Inflammatory macrophage (primary cell): ENCODE results near the gene TEX12.
"Not testable (repeated sequence)": the region's sequence is repeated elsewhere in the genome, so short reads cannot be mapped to it uniquely, and the experiment has no call there.

ENCODE experiments used
- DNase-seq, 2 donors: peaks; one replicate each; pipeline ENCODE4 v3.0.0-alpha.2; 2020 to 2022
- total RNA-seq, 18 experiments: gene quantifications; one replicate each; lab custom pipeline; 2026; ENCODE audit warnings: mixed read lengths in 6 of 18, inconsistent platforms in 2 of 18; lab: John Stamatoyannopoulos, UW

The TEX12 gene
- 0 to 0.43 (median 0.10) reads per million in 18 experiments for total RNA-seq

- no peak for DNase-seq
Measured at GRCh38 chr11:112167145-112167544, at the start of gene TEX12. Gene TEX12 (plus strand): TSS chr11:112167372. CDS start chr11:112169269, 1,897 bp downstream.

DNA sequence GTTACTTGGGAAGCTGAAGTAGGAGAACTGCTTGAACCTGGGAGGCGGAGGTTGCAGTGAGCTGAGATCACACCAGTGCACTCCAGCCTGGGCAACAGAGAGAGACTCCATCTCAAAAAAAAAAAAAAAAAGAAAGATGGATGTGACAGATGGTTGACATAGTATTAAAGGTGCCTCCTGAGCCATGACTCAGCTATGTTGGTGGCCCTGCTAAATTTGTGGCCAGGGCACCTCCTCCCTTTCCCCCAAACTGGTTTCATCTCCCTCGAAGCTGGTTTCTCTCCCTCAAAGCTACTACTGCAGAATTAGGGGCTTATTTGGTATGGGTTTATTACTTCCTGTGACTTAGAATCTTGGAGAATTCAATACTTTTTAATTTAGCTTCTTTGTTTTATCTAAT, 49.0 kb upstream of the TEX12 start:
- DNase-seq, result no peak

- peak; percentile 16 to 24 for DNase-seq
Measured at GRCh38 chr11:112121981-112122615, 45.1 kb upstream of the TEX12 start.

GRCh38 chr11:112123129-112123528, 44.0 kb upstream of the TEX12 start:
- DNase-seq, result no peak

DNA sequence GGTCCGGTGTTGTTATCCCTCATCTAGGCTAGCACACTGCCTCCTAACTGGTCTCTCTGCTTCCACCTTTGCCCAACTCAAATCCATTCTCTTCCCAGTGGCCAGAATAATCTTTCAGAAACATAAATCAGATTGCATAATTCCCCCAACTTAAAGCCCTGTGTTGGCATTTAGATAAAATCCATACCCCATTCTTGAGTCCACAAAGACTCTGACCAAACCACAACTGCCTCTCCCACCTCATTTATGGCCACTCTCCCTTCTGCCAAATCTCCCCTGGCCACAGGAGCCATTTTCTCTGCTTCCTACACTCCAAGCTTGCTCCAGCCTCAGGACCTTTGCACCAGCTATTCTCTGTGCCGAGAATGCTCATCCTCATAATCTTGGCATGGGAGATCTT, 40.1 kb upstream of the TEX12 start:
- no peak for DNase-seq

GRCh38 chr11:112128483-112129121, 38.6 kb upstream of the TEX12 start:
- peak in 1 of 2 donors; percentile 18 for DNase-seq

DNA sequence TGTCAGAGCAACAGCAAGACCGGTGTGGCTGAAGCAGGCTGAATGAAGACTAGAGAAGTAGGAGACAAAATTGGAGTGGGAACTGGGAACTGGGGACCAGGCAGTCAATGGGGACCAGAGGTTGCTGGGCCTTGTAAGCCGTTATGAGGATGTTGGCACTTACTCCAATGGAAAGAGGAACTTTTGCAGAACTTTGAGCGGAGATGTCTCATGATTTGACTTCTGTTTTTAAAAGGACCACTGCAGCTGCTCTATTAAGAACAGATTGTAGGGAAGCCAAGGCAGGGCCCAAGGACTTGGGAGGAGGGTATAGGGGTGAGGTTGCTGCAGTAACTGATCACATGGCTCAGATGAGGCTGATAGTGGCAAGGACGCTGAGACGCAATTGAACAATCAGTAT, 37.5 kb upstream of the TEX12 start:
- DNase-seq, result peak; percentile 89 to 94

DNA sequence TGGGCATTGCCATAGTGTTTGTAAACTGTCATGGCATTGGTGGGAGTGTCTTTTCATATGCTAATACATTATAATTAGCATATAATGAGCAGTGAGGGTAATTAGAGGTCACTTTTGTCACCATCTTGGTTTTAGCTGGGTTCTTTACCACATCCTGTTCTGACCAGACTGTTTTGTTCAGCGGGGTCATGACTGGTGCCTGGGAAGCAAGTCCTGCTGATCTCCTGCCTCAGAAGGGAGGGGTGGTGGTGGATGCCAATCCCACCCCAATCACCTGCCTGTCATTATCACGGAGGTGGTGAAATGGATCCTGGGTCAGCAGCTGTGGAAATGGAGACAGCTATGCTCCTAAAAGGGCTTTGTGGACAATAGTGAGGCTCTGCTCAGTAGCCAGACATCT, 34.4 kb upstream of the TEX12 start:
- DNase-seq, result peak; percentile 26 to 28

GRCh38 chr11:112134473-112134872, 32.7 kb upstream of the TEX12 start:
- DNase-seq, result peak; percentile 23 to 41

- no peak for DNase-seq
Measured at GRCh38 chr11:112143597-112143996, 23.6 kb upstream of the TEX12 start.

DNA sequence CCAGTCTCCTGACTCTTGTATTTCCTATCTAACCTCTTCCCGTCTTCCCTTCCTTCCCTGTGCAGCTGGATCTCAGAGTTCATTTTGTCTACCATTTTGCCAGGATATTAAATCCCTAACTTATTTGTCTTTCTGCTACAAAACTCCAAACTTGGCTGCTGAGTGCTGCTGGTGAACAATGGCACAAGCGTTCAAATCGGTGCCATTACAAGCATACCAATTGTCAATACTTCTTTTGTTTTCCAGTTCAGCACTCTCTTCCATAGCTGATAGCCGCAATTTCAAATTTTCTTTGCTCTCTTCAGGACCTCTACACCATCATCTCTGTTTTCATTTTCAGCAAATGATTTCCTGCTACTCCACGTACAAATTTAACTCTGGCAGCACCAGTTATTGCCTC, 16.7 kb upstream of the TEX12 start:
- DNase-seq, result no peak

GRCh38 chr11:112156153-112156955, 10.8 kb upstream of the TEX12 start:
- no peak for DNase-seq

DNA sequence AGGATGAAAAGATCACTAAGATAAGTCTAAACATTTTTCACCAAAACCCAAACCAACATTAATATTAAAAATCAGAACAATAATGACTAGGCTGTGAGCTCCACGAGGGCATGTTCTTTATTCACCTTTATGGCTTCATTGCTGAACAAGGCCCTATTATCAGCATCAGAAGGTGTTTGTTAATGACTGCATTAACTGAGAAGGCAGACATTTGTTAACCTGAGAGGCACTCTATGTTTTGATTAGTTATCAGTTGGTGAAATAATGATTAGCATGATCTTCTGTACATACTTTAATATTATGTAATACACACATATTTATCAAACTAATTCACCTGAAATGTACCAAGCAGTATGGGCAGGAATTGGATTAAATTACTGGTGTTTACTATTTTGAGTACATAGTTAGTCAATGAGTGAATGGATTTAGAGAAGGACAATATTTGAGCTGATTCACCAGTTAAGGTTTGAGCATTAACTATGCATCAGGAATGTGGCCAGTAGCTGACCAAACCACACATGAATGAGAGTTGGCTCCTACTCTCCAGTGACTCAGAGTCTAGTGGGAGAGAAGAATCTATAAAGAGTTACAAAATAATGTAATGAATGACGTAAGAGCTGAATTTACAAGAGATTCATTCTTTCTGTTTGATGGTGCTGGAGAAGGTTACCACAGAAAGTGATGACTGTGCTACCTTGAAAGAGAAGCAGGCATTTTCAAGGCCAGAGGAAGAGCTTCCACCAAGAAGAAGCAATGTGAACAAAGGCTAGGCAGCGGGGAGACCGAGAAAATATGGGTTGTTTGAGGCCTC, 10.0 kb upstream of the TEX12 start:
- DNase-seq, result peak; percentile 91 to 96

- peak; percentile 76 to 83 for DNase-seq
Measured at GRCh38 chr11:112159098-112160065, 7.8 kb upstream of the TEX12 start.

GRCh38 chr11:112160091-112160848, 6.9 kb upstream of the TEX12 start:
- peak; percentile 37 to 40 for DNase-seq

- DNase-seq, result peak; percentile 44 to 74
Measured at GRCh38 chr11:112161012-112161411, 6.2 kb upstream of the TEX12 start.

- DNase-seq, result not testable (repeated sequence)
Measured at GRCh38 chr11:112162200-112162599, 5.0 kb upstream of the TEX12 start.

- DNase-seq, result no peak
Measured at GRCh38 chr11:112162761-112163546, 4.2 kb upstream of the TEX12 start.

DNA sequence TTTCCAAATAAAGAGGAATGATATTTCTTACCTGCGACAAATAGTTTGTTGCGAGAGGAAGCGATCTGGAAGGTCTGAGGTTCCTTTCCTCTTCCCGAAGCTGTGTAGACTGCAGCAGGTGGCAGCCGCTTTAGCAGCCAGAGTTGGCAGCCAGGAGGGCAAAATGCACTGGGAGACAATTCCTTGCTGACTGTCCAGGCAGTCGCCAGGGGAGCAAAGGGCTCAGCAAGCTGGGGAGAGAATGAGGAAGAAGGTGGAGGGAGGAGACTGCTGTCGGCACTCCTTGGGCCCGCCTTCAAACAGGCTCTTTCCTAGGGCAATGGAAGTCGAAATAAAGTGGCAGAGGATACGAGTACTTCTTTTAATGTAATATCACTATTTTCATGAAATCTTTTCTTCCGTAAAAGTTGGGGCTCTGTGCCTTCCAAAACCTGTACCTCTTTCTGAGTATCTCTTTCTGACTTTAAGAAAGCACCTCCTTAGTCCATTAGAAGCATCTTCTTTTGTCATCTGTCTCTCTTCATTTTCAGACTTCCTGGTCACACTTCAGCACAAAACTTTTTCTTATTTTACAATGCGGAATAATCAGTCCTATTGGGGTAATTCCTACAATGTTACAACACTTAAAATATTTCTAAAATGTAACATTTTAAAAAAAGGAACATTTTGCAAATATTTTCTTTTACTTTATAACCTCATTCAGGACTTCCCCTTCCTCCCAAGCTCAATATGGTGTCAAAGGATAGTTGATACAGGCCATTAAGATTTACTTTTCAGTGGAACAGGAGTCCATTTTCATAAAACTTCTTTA, 3.1 kb upstream of the TEX12 start, which contains the start of gene IL18:
TSS of gene IL18 (minus strand) at position 220 of the 811 bp plus-strand sequence. CDS start 9,041 bp downstream, outside the sequence.
- peak; percentile 82 to 84 for DNase-seq
